Tibial nerve (tissue), 4 donors: Measurements from ENCODE around the gene MYD88.

ENCODE experiments used
- CTCF ChIP-seq, 5 experiments: fragments of 200-600 bp in 3 of 5; fragments of 450-650 bp in 2 of 5; sonication (generic) in 3 of 5; IDR thresholded peaks; one replicate each; pipeline ENCODE4 v1.5.1; 2016 to 2019; ENCODE audit warnings: antibody characterized with exemption in 5 of 5, mild to moderate bottlenecking in 3 of 5, moderate library complexity in 2 of 5
- EP300 ChIP-seq, 2 donors: sonication (generic); formaldehyde crosslinking; IDR thresholded peaks; one replicate each; pipeline ENCODE4 v1.6.1; 2017; ENCODE audit warnings: antibody characterized with exemption in 2 of 2, mild to moderate bottlenecking in 1 of 2
- POLR2A ChIP-seq, 2 donors: fragments of 450-650 bp; IDR thresholded peaks; one replicate each; pipeline ENCODE4 v1.6.1; 2017; ENCODE audit warnings: antibody characterized with exemption in 2 of 2, mild to moderate bottlenecking in 2 of 2, moderate library complexity in 2 of 2

- TF ChIP-seq CTCF (IDR thresholded peaks at IDR 0.05) = no peak
- TF ChIP-seq POLR2A (IDR thresholded peaks at IDR 0.05) = no peak
- TF ChIP-seq EP300 (IDR thresholded peaks at IDR 0.05) = no peak
These were observed 29.5 kb upstream of the MYD88 start for GRCh38 chr3:38108649-38109579.
